ENCODE results near the gene ZBTB42. TPM values are rescaled to one million over a fixed set of nuclear protein-coding genes. Genes with fewer than 3 reads are reported as not detected.

ZBTB42 gene
- total and polyA plus RNA-seq, 2 donors (not counting 3 experiments of a cell fraction or from before 2014, with no cell fraction given), result 3.1 to 3.8 TPM

GRCh38 chr14:104771374-104771773 is 29.5 kb upstream of the ZBTB42 start:
- no peak for TF ChIP-seq EZH2 (IDR thresholded peaks at IDR 0.05; ENCODE audit: borderline replicate concordance, low read depth, low read length, severe bottlenecking)
- TF ChIP-seq, protein P1, sequence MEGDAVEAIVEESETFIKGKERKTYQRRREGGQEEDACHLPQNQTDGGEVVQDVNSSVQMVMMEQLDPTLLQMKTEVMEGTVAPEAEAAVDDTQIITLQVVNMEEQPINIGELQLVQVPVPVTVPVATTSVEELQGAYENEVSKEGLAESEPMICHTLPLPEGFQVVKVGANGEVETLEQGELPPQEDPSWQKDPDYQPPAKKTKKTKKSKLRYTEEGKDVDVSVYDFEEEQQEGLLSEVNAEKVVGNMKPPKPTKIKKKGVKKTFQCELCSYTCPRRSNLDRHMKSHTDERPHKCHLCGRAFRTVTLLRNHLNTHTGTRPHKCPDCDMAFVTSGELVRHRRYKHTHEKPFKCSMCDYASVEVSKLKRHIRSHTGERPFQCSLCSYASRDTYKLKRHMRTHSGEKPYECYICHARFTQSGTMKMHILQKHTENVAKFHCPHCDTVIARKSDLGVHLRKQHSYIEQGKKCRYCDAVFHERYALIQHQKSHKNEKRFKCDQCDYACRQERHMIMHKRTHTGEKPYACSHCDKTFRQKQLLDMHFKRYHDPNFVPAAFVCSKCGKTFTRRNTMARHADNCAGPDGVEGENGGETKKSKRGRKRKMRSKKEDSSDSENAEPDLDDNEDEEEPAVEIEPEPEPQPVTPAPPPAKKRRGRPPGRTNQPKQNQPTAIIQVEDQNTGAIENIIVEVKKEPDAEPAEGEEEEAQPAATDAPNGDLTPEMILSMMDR (IDR thresholded peaks at IDR 0.05; ENCODE audit: extremely low read depth in 1 of 2, insufficient read depth in 1 of 2, low read depth in 1 of 2, low read length in 2 of 2), result no peak
- no peak for TF ChIP-seq MYC (IDR thresholded peaks at IDR 0.05; ENCODE audit: low read depth, low read length)
- H4K20me1 ChIP-seq (replicated peaks; ENCODE audit: control insufficient read depth, extremely low read depth, insufficient read depth, low read length), result no peaks in the 10 kb centered on the region
- FAIRE-seq (no peak), DNase-seq (ENCODE audit: low read depth, low spot score) (no peak)
- H3K4me1 ChIP-seq (ENCODE audit: control insufficient read depth, extremely low read depth, insufficient read depth, low read length), result peaks cover 9% of the 10 kb centered on the region
- no peak overlapping the region for H3K9ac ChIP-seq (replicated peaks; ENCODE audit: extremely low read depth, insufficient read depth, low read length)
- H2AFZ ChIP-seq (ENCODE audit: low read depth, low read length), result no peak overlapping the region
- POLR2A ChIA-PET, result no interaction called here
- intact Hi-C loops (cut with micrococcal nuclease), result no loop called here
- CTCF ChIA-PET, result interaction anchor here (0.8 to 3.8 kb wide), 5 partner anchors 19 to 197 kb away, joined by 3 to 117 read pairs (median 4); no protein-coding TSS in a partner anchor
- no peaks in the 10 kb centered on the region for H3K27me3 ChIP-seq (ENCODE audit: control insufficient read depth in 2 of 2, insufficient read depth in 2 of 2, low read length in 2 of 2)
- no peaks in the 10 kb centered on the region for H3K79me2 ChIP-seq (ENCODE audit: control insufficient read depth, insufficient read depth, low read length)
- H3K27ac ChIP-seq (ENCODE audit: insufficient read depth, low read depth, low read length), result no peak overlapping the region
- dilution Hi-C loops (cut with MboI; ENCODE audit: extremely low pct_ligation_motif_present, low sequenced_read_pairs), result no loop called here
- no TSS peak for BruUV-seq (replicated peaks)
- H3K4me3 ChIP-seq (replicated peaks in 1 of 3; ENCODE audit: insufficient read depth in 1 of 3, low read depth in 1 of 3, low read length in 3 of 3), result no peak overlapping the region
- no peak overlapping the region for H3K4me2 ChIP-seq (ENCODE audit: insufficient read depth, low read length)
- H3K9me1 ChIP-seq (replicated peaks; ENCODE audit: control insufficient read depth, extremely low read depth, insufficient read depth, low read length), result no peaks in the 10 kb centered on the region
- no peaks in the 10 kb centered on the region for H3K9me3 ChIP-seq (replicated peaks; ENCODE audit: control insufficient read depth, insufficient read depth, low read length)
- peaks cover 3 to 32% of the 10 kb centered on the region in 2 experiments for H3K36me3 ChIP-seq (ENCODE audit: control insufficient read depth in 2 of 2, extremely low read depth in 1 of 2, insufficient read depth in 2 of 2, low read length in 2 of 2)

DNA sequence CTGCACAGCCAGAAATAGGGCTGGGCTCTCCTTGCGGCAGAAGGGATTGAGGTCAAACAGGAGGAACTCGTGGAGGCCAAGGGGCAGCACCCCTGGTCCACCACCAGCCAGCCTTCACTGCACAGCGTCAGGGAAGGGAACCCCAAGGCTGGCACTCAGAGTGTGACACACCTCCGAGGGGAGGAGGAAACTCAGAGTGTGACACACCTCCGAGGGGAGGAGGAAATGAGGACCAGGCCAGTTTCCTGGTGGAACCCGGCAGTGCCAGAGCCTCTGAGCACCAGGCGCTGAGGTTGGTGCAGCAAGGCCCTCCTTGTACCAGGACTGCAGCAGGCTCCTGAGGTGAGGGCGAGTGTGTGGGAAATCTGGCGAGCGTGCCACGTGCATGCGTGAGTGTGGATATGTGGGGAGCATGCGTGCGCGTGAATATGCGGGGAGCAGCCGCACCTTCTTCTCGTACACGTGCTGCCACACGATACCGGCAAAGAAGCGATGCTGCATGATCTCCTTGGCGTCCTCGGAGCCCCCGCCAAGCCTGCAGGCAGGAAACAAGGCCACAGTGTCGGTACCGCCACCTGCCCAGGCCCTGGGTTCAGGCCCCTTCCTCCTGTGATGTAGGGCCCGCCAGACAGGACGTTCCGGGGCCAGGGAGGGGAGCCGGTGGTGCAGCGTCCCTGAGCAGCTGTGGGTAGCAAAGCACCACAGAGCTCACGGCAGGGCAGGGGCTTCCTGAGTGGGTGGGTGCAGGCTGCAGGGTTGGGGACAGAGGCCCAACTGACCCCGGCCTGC is 28.8 kb upstream of the ZBTB42 start:
- Histone ChIP-seq H3K9me1 (replicated peaks; ENCODE audit: control insufficient read depth, extremely low read depth, insufficient read depth, low read length) (no peaks in the 10 kb centered on the region), H3K4me1 (ENCODE audit: control insufficient read depth, extremely low read depth, insufficient read depth, low read length) (peaks cover 9% of the 10 kb centered on the region), H3K4me2 (ENCODE audit: insufficient read depth, low read length) (no peak overlapping the region), H3K4me3 (replicated peaks in 1 of 3; ENCODE audit: insufficient read depth in 1 of 3, low read depth in 1 of 3, low read length in 3 of 3) (no peak overlapping the region), H3K27ac (ENCODE audit: insufficient read depth, low read depth, low read length) (no peak overlapping the region), H2AFZ (ENCODE audit: low read depth, low read length) (no peak overlapping the region), H3K9me3 (replicated peaks; ENCODE audit: control insufficient read depth, insufficient read depth, low read length) (no peaks in the 10 kb centered on the region), H3K9ac (replicated peaks; ENCODE audit: extremely low read depth, insufficient read depth, low read length) (no peak overlapping the region), H3K27me3 (ENCODE audit: control insufficient read depth in 2 of 2, insufficient read depth in 2 of 2, low read length in 2 of 2) (no peaks in the 10 kb centered on the region), H3K36me3 (ENCODE audit: control insufficient read depth in 2 of 2, extremely low read depth in 1 of 2, insufficient read depth in 2 of 2, low read length in 2 of 2) (peaks cover 5 to 34% of the 10 kb centered on the region in 2 experiments), H4K20me1 (replicated peaks; ENCODE audit: control insufficient read depth, extremely low read depth, insufficient read depth, low read length) (no peaks in the 10 kb centered on the region), H3K79me2 (ENCODE audit: control insufficient read depth, insufficient read depth, low read length) (no peaks in the 10 kb centered on the region)
- FAIRE-seq (no peak), DNase-seq (ENCODE audit: low read depth, low spot score) (no peak)
- dilution Hi-C loops (cut with MboI; ENCODE audit: extremely low pct_ligation_motif_present, low sequenced_read_pairs) (no loop called here), intact Hi-C loops (cut with micrococcal nuclease) (no loop called here)
- POLR2A ChIA-PET, result no interaction called here
- TF ChIP-seq POLR2AphosphoS5 (IDR thresholded peaks at IDR 0.05; ENCODE audit: insufficient read depth, low read depth, low read length), result no peak
- TF ChIP-seq JUN (IDR thresholded peaks at IDR 0.05; ENCODE audit: borderline replicate concordance, insufficient read depth, insufficient read length, low read depth), result no peak
- TF ChIP-seq MAX (IDR thresholded peaks at IDR 0.05; ENCODE audit: insufficient read depth, insufficient read length), result no peak
- no peak for TF ChIP-seq GATA2 (IDR thresholded peaks at IDR 0.05; ENCODE audit: insufficient read depth, insufficient read length, low read depth, low read length)
- no peak for TF ChIP-seq MYC (IDR thresholded peaks at IDR 0.05; ENCODE audit: low read depth, low read length)
- TF ChIP-seq, protein P1 (IDR thresholded peaks at IDR 0.05; ENCODE audit: extremely low read depth in 1 of 2, insufficient read depth in 1 of 2, low read depth in 1 of 2, low read length in 2 of 2), result no peak
- no peak for TF ChIP-seq FOS (IDR thresholded peaks at IDR 0.05; ENCODE audit: borderline replicate concordance, insufficient read depth, low read length)
- no peak for TF ChIP-seq EZH2 (IDR thresholded peaks at IDR 0.05; ENCODE audit: borderline replicate concordance, low read depth, low read length, severe bottlenecking)
- TF ChIP-seq POLR2A (IDR thresholded peaks at IDR 0.05; ENCODE audit: low read depth, low read length), result no peak
- BruUV-seq (replicated peaks), result no TSS peak
- CTCF ChIA-PET, result no interaction called here
